ENCODE measurements around the gene KRT84. TPM values are rescaled to one million over a fixed set of nuclear protein-coding genes. Genes with fewer than 3 reads are reported as not detected.

The KRT84 gene
- total RNA-seq, 1 donor = not detected

- no peak overlapping the region for H3K27ac ChIP-seq (ENCODE audit: low read depth, low read length)
- TF ChIP-seq CTCF (IDR thresholded peaks at IDR 0.05; ENCODE audit: extremely low read depth, low read depth, low read length) = no peak
- peaks cover 42% of the 10 kb centered on the region for H3K27me3 ChIP-seq (ENCODE audit: insufficient read depth, low read length)
- H3K4me1 ChIP-seq (ENCODE audit: insufficient read depth, low read length) = no peaks in the 10 kb centered on the region
- H3K9me3 ChIP-seq (ENCODE audit: low read depth, low read length) = no peaks in the 10 kb centered on the region
- H2AFZ ChIP-seq (ENCODE audit: low read length) = no peak overlapping the region
- H3K79me2 ChIP-seq (ENCODE audit: insufficient read depth, low read length) = no peaks in the 10 kb centered on the region
- H3K4me2 ChIP-seq (ENCODE audit: insufficient read depth, low read length) = no peak overlapping the region
- H4K20me1 ChIP-seq (ENCODE audit: insufficient read depth, low read length) = no peaks in the 10 kb centered on the region
- DNase-seq (ENCODE audit: insufficient read length, low spot score, missing footprints) = no peak
- H3K4me3 ChIP-seq (ENCODE audit: insufficient read depth, low read length) = no peak overlapping the region
- H3K36me3 ChIP-seq (ENCODE audit: insufficient read depth, low read length) = no peaks in the 10 kb centered on the region
Observed at GRCh38 chr12:52344111-52344510, 41.3 kb downstream of the KRT84 start.

DNA sequence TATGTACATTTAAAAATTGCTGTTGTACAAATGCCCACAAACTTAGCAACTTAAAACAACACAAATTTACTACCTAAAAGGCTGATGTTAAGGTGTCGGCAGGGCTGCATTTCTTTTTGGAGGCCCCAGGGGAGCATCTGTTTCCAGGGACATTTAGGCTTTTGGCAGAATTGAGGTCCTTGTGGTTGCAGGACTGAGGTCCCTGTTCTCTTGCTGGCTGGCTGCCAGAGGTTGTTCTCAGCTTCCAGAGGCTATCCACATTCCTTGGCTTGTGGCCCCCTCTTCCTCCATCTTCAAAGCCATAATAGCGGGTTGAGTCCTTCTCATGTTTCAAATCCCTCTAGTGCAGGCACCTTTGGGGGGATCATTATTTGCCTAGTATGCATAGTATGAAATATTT, 41.9 kb downstream of the KRT84 start:
- no peaks in the 10 kb centered on the region for H4K20me1 ChIP-seq (ENCODE audit: insufficient read depth, low read length)
- no peak overlapping the region for H3K27ac ChIP-seq (ENCODE audit: low read depth, low read length)
- no peak overlapping the region for H3K4me3 ChIP-seq (ENCODE audit: insufficient read depth, low read length)
- DNase-seq (ENCODE audit: insufficient read length, low spot score, missing footprints) = no peak
- H2AFZ ChIP-seq (ENCODE audit: low read length) = no peak overlapping the region
- H3K27me3 ChIP-seq (ENCODE audit: insufficient read depth, low read length) = peaks cover 41% of the 10 kb centered on the region
- no peaks in the 10 kb centered on the region for H3K36me3 ChIP-seq (ENCODE audit: insufficient read depth, low read length)
- no peaks in the 10 kb centered on the region for H3K9me3 ChIP-seq (ENCODE audit: low read depth, low read length)
- H3K4me2 ChIP-seq (ENCODE audit: insufficient read depth, low read length) = no peak overlapping the region
- no peaks in the 10 kb centered on the region for H3K79me2 ChIP-seq (ENCODE audit: insufficient read depth, low read length)
- no peaks in the 10 kb centered on the region for H3K4me1 ChIP-seq (ENCODE audit: insufficient read depth, low read length)
- TF ChIP-seq CTCF (IDR thresholded peaks at IDR 0.05; ENCODE audit: extremely low read depth, low read depth, low read length) = no peak

- H3K27ac ChIP-seq (ENCODE audit: low read depth, low read length) = no peak overlapping the region
- H3K4me2 ChIP-seq (ENCODE audit: insufficient read depth, low read length) = no peak overlapping the region
- H4K20me1 ChIP-seq (ENCODE audit: insufficient read depth, low read length) = no peaks in the 10 kb centered on the region
- H3K36me3 ChIP-seq (ENCODE audit: insufficient read depth, low read length) = no peaks in the 10 kb centered on the region
- no peaks in the 10 kb centered on the region for H3K9me3 ChIP-seq (ENCODE audit: low read depth, low read length)
- H3K4me1 ChIP-seq (ENCODE audit: insufficient read depth, low read length) = no peaks in the 10 kb centered on the region
- no peak overlapping the region for H3K4me3 ChIP-seq (ENCODE audit: insufficient read depth, low read length)
- DNase-seq (ENCODE audit: insufficient read length, low spot score, missing footprints) = peak; percentile 39
- H3K79me2 ChIP-seq (ENCODE audit: insufficient read depth, low read length) = no peaks in the 10 kb centered on the region
- no peak for TF ChIP-seq CTCF (IDR thresholded peaks at IDR 0.05; ENCODE audit: extremely low read depth, low read depth, low read length)
- no peak overlapping the region for H2AFZ ChIP-seq (ENCODE audit: low read length)
- H3K27me3 ChIP-seq (ENCODE audit: insufficient read depth, low read length) = peaks cover 40% of the 10 kb centered on the region
Observed at GRCh38 chr12:52342781-52343490, 42.5 kb downstream of the KRT84 start.

- Histone ChIP-seq H4K20me1 (ENCODE audit: insufficient read depth, low read length) (no peaks in the 10 kb centered on the region), H3K4me3 (ENCODE audit: insufficient read depth, low read length) (no peak overlapping the region), H3K27ac (ENCODE audit: low read depth, low read length) (no peak overlapping the region), H3K9me3 (ENCODE audit: low read depth, low read length) (no peaks in the 10 kb centered on the region), H3K36me3 (ENCODE audit: insufficient read depth, low read length) (no peaks in the 10 kb centered on the region), H2AFZ (ENCODE audit: low read length) (no peak overlapping the region), H3K4me2 (ENCODE audit: insufficient read depth, low read length) (no peak overlapping the region), H3K27me3 (ENCODE audit: insufficient read depth, low read length) (peaks cover 35% of the 10 kb centered on the region), H3K4me1 (ENCODE audit: insufficient read depth, low read length) (no peaks in the 10 kb centered on the region), H3K79me2 (ENCODE audit: insufficient read depth, low read length) (no peaks in the 10 kb centered on the region)
- no peak for TF ChIP-seq CTCF (IDR thresholded peaks at IDR 0.05; ENCODE audit: extremely low read depth, low read depth, low read length)
- DNase-seq (ENCODE audit: insufficient read length, low spot score, missing footprints) = no peak
Observed at GRCh38 chr12:52341066-52341580, 44.3 kb downstream of the KRT84 start.
